ENCODE data around the gene LCN10. TPM values are rescaled to one million over a fixed set of nuclear protein-coding genes. Genes with fewer than 3 reads are reported as not detected.
"Not testable (repeated sequence)": the region's sequence is repeated elsewhere in the genome, so short reads cannot be mapped to it uniquely, and the experiment has no call there.

Gene LCN10
- total RNA-seq, 1 experiment from 2014 or later = not detected

DNA sequence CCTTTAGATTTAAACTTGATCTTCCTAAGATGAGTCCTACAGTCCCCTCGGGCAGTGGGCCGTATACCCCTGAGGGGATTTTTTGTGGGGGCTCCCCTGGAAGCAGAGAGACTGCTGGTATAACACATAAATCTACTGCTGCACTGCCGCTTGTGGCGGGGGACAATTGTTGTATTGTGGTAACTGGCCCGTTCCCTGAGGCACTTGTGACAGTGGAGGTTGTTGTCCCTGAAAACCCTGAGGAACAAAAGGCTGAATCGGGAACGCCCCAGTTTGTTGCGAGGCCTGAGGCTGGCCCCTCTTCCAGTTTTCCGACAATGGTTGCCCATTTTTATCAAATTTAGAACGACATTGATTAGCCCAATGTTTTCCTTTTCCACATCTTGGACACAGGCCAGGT lies 43.7 kb upstream of the LCN10 start:
- peaks cover 9% of the 10 kb centered on the region for H3K27me3 Mint-ChIP-seq (ENCODE audit: insufficient read depth, unreplicated experiment)
- no peak for DNase-seq (ENCODE audit: unreplicated experiment)
- BruUV-seq (replicated peaks) = no TSS peak
- H3K27ac Mint-ChIP-seq (ENCODE audit: low read depth, unreplicated experiment) = no peak overlapping the region
- CTCF ChIA-PET = interaction anchor here (0.9 to 3.5 kb wide), 8 partner anchors 9 to 249 kb away, joined by 3 to 24 read pairs (median 5); no protein-coding TSS in a partner anchor
- peaks cover 5% of the 10 kb centered on the region for H3K4me1 Mint-ChIP-seq (ENCODE audit: insufficient read depth, unreplicated experiment)
- POLR2A ChIA-PET = no interaction called here
- intact Hi-C loops (cut with micrococcal nuclease) = no loop called here
- TF ChIP-seq, protein P1, sequence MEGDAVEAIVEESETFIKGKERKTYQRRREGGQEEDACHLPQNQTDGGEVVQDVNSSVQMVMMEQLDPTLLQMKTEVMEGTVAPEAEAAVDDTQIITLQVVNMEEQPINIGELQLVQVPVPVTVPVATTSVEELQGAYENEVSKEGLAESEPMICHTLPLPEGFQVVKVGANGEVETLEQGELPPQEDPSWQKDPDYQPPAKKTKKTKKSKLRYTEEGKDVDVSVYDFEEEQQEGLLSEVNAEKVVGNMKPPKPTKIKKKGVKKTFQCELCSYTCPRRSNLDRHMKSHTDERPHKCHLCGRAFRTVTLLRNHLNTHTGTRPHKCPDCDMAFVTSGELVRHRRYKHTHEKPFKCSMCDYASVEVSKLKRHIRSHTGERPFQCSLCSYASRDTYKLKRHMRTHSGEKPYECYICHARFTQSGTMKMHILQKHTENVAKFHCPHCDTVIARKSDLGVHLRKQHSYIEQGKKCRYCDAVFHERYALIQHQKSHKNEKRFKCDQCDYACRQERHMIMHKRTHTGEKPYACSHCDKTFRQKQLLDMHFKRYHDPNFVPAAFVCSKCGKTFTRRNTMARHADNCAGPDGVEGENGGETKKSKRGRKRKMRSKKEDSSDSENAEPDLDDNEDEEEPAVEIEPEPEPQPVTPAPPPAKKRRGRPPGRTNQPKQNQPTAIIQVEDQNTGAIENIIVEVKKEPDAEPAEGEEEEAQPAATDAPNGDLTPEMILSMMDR (IDR thresholded peaks at IDR 0.05; ENCODE audit: unreplicated experiment) = no peak
- H3K4me3 Mint-ChIP-seq (ENCODE audit: unreplicated experiment) = no peak overlapping the region
- H3K9me3 Mint-ChIP-seq (ENCODE audit: unreplicated experiment) = no peaks in the 10 kb centered on the region
- no peaks in the 10 kb centered on the region for H3K36me3 Mint-ChIP-seq (ENCODE audit: insufficient read depth, unreplicated experiment)

DNA sequence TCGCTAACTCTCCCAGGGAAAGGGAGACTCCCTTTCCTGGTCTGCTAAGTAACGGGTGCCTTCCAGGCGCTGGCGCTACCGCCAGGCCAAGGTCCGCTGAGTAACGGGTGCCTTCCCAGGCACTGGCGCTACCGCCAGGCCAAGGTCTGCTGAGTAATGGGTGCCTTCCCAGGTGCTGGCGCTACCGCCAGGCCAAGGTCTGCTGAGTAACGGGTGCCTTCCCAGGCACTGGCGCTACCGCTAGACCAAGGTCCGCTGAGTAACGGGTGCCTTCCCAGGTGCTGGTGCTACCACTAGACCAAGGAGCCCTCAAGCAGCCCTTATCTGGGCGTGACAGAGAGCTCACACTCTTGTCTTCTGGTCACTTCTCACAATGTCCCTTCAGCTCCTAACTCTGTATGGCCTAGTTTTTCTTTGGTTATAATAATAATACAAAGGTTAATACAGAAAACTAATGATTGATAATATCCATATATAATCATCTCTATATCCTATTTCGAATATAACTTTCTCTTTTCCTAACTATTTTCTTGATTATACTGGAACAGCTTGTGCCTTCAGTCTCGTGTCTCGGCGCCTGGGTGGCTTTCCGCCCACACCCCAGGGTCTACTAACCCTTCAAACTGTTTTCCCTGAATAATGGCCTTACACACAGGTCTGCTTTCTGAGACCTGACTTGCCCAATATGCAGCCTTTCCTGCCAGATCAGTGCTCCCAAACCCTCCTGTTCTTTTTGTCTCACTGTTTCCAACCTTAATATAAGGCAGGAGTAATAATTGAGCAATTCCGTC lies 43.0 kb upstream of the LCN10 start:
- H3K9me3 Mint-ChIP-seq (ENCODE audit: unreplicated experiment); BruUV-seq (replicated peaks); DNase-seq (ENCODE audit: unreplicated experiment); H3K4me1 Mint-ChIP-seq (ENCODE audit: insufficient read depth, unreplicated experiment); H3K4me3 Mint-ChIP-seq (ENCODE audit: unreplicated experiment); H3K27ac Mint-ChIP-seq (ENCODE audit: low read depth, unreplicated experiment); H3K36me3 Mint-ChIP-seq (ENCODE audit: insufficient read depth, unreplicated experiment); intact Hi-C loops (cut with micrococcal nuclease): not testable (repeated sequence)
- POLR2A ChIA-PET = interaction anchor here (0.7 kb wide), 1 partner anchor 22 kb away, joined by 3 read pairs; no protein-coding TSS in a partner anchor
- CTCF ChIA-PET = interaction anchor here (0.8 to 1.8 kb wide), 7 partner anchors 9 to 251 kb away, joined by 3 to 6 read pairs (median 4); no protein-coding TSS in a partner anchor
- peaks cover 16% of the 10 kb centered on the region for H3K27me3 Mint-ChIP-seq (ENCODE audit: insufficient read depth, unreplicated experiment)

DNA sequence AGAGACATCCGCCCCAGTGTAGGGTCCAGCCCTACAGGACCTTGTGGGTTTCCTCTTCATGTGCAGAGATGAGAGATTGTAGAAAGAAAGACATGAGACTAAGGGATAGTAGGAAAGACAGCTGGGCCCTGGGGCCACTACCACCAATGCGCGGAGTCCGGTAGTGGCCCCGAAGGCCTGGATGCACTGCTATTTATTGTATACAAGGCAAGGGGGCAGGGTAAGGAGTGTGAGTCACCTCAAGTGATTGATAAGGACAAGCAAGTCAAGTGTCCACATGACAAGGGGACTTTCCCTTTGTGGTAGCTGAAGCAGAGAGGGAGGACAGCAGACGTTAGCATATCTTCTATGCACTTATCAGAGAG lies 42.2 kb upstream of the LCN10 start:
- ChIA-PET CTCF (interaction anchor here (1.0 to 1.3 kb wide), 3 partner anchors 8 to 22 kb away, joined by 3 to 6 read pairs (median 4); no protein-coding TSS in a partner anchor), POLR2A (no interaction called here)
- DNase-seq (ENCODE audit: unreplicated experiment) = no peak
- no peaks in the 10 kb centered on the region for H3K36me3 Mint-ChIP-seq (ENCODE audit: insufficient read depth, unreplicated experiment)
- no TSS peak for BruUV-seq (replicated peaks)
- H3K4me3 Mint-ChIP-seq (ENCODE audit: unreplicated experiment) = no peak overlapping the region
- TF ChIP-seq, protein P1 (IDR thresholded peaks at IDR 0.05; ENCODE audit: unreplicated experiment) = no peak
- H3K9me3 Mint-ChIP-seq (ENCODE audit: unreplicated experiment) = no peaks in the 10 kb centered on the region
- intact Hi-C loops (cut with micrococcal nuclease) = loop anchor here (1.0 kb wide), 1 partner anchor 19 kb away; no protein-coding TSS in a partner anchor
- peaks cover 5% of the 10 kb centered on the region for H3K4me1 Mint-ChIP-seq (ENCODE audit: insufficient read depth, unreplicated experiment)
- H3K27ac Mint-ChIP-seq (ENCODE audit: low read depth, unreplicated experiment) = no peak overlapping the region
- H3K27me3 Mint-ChIP-seq (ENCODE audit: insufficient read depth, unreplicated experiment) = peaks cover 24% of the 10 kb centered on the region

DNA sequence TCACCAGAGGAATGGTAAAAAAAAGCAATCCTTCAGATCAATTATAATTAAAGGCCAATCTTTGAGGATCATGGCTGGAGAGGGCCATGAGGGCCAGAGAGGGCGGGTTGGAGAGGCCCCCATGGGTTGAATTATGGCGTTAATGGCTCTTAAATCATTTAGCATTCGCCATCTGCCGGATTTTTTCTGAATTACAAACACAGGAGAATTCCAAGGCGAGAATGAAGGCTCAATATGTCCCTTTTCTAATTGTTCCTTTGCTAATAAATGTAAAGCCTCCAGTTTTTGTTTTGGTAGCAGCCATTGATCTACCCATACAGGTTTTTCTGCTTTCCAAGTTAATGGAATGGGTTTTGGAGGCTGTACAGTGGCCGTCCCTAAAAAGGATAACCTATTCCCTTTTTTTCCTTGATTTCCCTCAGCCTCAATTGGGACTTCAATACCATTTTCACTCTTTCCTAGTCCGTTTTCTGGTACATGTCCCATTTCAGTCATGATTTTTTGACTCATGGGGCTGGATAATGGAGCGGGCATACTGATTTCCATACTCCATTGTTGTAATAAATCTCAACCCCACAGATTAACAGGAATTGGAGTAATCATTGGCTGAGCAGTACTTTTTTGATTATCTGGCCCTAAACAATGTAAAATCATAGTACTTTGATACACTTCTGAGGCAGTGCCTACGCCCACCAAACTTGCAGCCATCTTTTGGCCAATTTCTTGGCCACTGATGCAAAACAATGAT lies 41.7 kb upstream of the LCN10 start:
- Mint-ChIP-seq H3K27ac (ENCODE audit: low read depth, unreplicated experiment) (no peak overlapping the region), H3K36me3 (ENCODE audit: insufficient read depth, unreplicated experiment) (no peaks in the 10 kb centered on the region), H3K9me3 (ENCODE audit: unreplicated experiment) (no peaks in the 10 kb centered on the region), H3K4me1 (ENCODE audit: insufficient read depth, unreplicated experiment) (peaks cover 5% of the 10 kb centered on the region), H3K4me3 (ENCODE audit: unreplicated experiment) (no peak overlapping the region), H3K27me3 (ENCODE audit: insufficient read depth, unreplicated experiment) (peaks cover 29% of the 10 kb centered on the region)
- intact Hi-C loops (cut with micrococcal nuclease) = loop anchor here (1.0 kb wide), 1 partner anchor 18 kb away; no protein-coding TSS in a partner anchor
- CTCF ChIA-PET = interaction anchor here (0.9 to 2.2 kb wide), 5 partner anchors 10 to 55 kb away, joined by 4 to 10 read pairs (median 6); partner anchors contain the start of gene LCN8
- DNase-seq (ENCODE audit: unreplicated experiment) = peak; percentile 46
- BruUV-seq (replicated peaks) = no TSS peak
- POLR2A ChIA-PET = interaction anchor here (0.5 kb wide), 1 partner anchor 13 kb away, joined by 3 read pairs; no protein-coding TSS in a partner anchor
- TF ChIP-seq, protein P1 (IDR thresholded peaks at IDR 0.05; ENCODE audit: unreplicated experiment) = peak; percentile 71
